Stimulated activated CD4-positive, alpha-beta T cell treated with anti-CD3 and anti-CD28 coated beads, Interleukin-1b, Interleukin-23, amount 100 ng/mL, for 24 hours (primary cell): ENCODE results near the gene RPAP2.
"Not testable (repeated sequence)": the region's sequence is repeated elsewhere in the genome, so short reads cannot be mapped to it uniquely, and the experiment has no call there.

Experiments
- DNase-seq, 4 experiments: peaks; one replicate each; pipeline ENCODE4 v3.0.0-alpha.2; 2020; ENCODE audit warnings: low read depth in 4 of 4, low spot score in 1 of 4

The RPAP2 gene

DNA sequence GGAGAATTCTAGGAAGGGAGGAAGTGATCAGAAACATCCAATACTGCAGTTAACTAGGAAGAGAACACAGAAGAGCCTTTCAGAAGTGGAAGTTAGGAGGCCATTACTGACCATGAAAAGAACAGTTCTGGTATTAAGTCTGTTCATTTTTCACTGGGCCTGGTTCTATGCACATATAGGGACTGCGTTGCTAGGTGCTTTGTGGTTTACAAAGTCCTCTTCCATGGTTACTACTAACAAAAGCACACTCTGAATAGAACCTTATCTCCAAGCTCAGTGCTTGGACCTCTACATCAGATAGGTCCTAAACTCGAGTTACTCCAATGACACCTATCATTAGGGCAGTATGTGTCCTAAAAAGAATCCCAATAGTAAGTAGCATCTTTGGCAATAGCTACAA is 75.4 kb downstream of the RPAP2 start:
- no peak for DNase-seq

DNA sequence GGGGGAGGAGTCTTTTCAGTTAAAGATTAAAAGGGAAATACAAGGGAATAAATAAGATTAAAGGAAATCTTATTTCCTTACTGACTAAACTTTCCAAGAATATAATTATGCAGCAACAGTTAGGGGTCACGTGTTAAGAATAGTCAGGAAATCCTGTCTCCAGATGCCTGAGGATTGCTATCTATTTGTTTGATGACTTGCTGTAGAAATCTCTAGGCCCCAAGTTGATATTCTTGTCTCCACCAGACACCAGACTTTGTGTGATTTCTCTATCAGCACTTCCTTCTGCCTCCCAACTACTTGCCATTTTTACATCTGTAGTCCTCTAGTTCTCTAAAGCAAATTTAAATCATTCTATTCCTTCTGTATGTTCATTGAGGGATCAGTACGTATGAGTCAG is 77.5 kb downstream of the RPAP2 start:
- DNase-seq: no peak

DNA sequence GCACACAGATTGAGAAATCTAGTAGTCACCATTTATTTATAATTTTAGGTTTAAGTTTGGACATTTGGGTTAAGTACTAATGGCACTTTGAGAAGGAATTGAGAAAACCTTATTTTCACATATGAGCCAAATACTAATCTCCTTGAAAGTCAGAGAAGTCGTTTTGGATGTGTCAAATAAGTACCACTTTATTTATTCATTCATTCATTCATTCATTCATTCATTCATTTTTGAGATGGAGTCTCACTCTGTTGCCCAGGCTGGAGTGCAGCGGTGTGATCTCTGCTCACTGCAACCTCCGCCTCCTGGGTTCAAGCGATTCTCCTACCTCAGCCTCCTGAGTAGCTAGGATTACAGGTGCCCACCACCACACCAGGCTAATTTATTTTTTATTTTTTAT is 79.1 kb downstream of the RPAP2 start:
- not testable (repeated sequence) for DNase-seq

DNA sequence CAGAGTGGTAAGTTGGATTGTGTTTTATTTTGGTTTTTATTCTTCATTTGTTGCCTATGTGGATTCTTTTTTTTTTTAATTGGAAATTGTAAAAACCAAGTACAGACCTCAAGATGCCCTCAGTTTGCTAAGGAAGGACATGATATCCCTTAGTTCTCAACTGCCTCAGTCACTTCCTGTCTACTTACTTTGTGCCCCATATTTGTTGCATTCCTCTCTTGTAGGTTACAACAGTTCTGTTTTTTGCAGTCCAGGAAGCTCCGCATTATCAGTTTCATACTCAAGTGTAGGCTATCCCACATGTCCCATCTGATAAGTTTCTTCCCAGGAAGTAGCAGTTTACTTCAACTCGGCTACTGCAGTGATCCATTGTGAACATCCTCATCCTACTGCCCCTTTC is 82.0 kb downstream of the RPAP2 start:
- DNase-seq: no peak

DNA sequence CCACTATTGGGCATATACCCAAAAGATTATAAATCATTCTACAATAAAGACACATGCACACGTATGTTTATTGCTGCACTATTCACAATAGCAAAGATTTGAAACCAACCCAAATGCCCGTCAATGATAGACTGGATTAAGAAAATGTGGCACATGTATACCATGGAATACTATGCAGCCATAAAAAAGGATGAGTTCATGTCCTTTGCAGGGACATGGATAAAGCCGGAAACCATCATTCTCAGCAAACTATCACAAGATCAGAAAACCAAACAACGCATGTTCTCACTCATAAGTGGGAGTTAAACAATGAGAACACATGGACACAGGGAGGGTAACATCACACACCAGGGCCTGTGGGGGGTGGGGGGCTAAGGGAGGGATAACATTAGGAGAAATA is 95.1 kb downstream of the RPAP2 start:
- DNase-seq: not testable (repeated sequence)

DNA sequence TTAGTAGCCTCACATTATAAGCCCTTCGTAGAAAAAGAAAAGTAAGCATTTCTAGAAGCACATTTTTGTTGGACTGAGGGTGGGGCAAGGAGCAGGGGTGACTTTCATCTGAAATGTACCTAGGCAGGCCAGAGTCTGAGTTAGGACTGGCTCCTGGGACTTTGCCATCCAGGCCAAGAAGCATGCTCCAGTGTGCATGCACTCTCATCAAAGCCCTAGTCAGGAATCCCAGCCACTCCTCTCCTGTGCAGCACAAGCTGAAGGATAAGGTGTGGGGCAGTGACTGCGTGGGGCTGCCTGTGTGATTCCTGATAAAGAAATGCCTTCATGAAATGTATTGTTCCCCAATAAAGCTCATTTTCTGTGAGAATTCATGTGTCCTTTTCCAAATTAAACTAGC is 99.7 kb downstream of the RPAP2 start:
- DNase-seq: no peak

DNA sequence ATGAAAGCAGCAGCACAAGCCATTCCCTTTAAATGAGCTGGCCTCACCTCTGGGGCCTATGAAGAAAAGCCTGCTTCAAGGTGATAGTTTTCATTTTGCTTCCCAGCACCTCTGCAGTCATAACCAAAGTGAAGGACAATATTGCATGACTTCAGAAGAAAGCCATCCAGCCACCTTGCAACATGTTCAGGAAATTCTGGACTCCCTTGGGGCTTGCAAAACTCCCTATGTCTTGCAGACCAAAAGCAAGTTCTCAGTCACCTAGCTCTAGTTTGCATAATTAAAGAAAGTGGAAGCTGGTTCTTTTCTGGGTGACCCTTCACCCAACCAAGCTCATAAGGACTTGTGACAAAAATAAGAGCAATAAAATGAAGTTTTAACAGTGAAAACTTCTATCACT is 100.2 kb downstream of the RPAP2 start:
- DNase-seq: no peak

DNA sequence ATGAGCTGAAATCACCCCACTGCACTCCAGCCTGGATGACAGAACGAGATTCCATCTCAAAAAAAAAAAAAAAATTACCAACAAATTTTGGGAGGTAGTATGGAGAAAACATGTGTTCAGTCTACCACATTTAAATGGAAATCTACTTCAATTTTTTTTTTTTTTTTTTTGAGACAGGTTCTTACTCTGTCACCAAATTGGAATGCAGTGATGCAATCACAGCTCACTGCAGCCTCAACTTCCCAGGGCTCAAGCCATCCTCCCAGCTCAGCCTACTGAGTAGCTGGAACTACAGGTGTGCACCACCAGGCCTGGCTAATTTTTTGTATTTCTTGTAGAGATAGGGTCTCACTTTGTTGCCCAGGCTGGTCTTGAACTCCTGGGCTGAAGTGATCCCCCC is 105.8 kb downstream of the RPAP2 start:
- DNase-seq: no peak

DNA sequence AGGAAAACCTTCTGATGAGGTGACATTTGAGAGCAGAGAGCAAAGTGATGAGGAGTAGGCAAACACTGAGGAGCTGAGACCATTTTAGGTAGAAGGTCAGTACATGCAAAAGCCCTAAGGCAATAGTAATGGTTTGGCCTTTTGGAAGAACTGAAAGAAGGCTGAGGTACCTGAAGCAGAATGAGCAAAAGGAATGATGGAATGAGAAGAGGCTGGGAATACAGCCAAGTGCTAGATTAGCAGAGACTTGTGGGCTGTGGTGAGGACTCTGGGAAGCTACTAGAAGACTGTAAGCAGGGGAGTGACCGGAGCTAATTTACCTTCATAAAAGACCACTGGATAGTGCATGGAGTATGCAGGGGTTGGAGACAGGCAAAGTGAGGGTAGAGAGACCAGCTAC is 110.0 kb downstream of the RPAP2 start:
- DNase-seq: no peak

DNA sequence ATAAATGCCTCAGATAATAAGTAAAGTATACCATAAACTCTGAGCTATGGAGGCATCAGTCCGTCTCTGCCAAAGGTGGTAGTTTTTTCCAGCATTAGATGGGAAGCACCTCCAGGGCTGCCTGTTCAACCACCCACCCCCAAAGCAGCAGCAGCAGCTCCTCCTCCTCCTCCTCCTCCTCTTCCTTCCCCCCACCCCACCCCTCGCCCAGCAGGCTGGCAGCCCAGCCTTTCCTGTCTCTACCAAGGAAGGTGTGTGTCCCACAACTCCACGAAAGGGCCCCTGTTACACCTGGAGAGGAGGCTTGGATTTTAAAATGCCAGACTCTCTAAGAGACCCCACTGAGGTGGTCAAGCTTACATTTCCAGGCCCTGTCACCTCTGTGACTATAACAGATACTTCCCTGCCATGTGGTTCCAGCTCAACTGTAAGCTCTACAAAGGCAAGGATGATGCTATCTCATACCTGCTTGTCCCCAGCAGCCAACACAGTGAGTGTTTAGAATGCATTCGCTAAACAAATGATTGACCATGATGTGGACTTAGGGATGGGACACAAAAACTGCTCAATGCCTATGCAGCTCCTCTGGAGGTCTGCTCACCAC is 111.2 kb downstream of the RPAP2 start:
- DNase-seq: no peak

DNA sequence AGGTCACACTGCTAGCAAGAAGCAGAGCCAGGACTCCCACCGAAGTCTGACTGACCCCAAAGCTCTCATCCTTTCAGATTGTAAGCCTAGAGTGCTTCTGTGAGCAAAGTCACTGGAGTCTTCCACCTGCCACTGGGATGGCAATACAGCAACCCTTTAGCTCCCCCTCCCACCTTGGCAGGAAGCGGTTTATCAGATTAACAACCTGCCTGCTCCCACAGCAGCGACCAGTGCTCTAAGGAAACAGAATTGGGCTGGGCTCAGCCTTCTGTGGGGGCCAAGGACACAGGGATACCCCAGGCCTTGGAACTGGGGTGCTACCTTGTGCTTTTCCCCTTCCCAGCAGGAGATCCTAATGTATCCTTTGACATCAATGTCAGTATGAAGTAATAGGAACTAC is 111.8 kb downstream of the RPAP2 start:
- peak in 1 of 4 experiments; percentile 4 for DNase-seq

DNA sequence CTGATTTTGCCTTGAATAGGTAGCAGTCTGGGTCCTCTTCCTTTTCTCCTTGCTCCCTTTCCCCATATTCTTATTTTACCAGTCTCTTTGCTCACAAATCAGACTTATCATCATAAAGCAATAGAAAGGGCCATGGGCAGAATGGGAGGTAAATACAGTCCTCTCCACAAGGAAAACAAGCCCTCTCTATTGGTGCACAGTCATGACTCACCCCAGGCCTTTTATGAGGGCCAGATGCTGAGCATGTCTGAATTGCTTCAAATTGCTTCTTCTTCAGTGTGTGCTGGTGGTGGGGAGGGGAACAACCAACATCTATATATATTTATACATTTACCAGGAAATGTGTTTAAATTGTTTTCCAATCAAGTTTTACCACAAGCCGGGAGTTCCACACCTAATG is 112.7 kb downstream of the RPAP2 start:
- no peak for DNase-seq

DNA sequence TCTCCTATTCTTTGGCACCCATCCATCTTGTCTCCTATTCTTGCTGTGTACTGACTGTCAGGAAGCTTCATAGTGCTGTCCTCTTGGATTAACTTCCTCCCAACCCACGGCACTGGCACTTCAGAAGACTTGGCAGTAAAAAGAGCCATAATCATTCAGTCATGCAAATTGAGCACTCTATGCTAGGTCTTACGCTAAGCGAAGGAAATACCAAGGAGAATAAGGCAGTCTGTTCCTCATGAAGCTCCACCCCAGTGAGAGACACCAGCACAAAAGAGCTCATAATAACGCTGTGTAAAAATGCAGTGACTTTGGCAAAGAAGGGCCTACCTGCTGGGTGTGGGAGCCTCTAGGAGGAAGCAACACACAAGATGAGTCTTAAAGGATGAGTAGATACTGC is 120.8 kb downstream of the RPAP2 start:
- DNase-seq: no peak

DNA sequence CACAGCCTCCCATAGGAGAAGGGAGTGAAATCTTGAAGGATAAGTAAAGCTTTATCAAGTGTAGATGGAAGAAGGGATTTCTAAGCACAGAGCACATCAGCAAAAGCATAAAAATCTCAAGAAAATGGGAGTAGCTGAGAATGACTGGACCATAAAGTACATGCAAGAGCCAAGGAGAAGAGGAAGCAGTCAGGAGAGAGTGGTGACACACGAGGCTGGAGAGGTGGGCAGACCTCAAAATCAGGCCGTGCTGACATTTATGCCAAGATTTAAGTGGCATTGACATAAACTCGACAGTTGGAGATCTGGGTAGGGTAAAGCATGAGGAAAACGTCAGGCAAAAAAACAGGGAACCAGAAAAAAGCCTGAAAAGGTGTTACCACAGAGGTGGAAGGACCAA is 125.5 kb downstream of the RPAP2 start:
- DNase-seq: no peak

DNA sequence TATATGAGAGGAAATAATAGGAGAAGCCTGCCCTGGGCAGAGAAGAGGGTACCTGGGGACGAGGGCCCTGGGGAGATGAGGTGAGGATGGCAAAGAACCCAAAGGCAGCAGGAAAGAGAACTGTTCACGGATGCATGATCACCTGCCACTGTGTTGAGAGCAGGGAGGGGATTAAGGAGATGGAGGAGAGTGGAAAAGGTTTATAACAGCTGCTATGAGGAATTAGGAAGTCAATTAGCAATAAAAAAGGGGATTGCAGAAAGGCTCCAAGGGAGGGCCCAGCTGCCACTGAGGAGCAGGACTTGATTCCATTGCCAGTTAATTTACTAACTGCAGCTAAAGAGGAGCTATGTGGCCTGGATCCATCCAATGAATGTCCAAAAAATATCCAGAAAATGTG is 126.8 kb downstream of the RPAP2 start:
- DNase-seq: no peak

DNA sequence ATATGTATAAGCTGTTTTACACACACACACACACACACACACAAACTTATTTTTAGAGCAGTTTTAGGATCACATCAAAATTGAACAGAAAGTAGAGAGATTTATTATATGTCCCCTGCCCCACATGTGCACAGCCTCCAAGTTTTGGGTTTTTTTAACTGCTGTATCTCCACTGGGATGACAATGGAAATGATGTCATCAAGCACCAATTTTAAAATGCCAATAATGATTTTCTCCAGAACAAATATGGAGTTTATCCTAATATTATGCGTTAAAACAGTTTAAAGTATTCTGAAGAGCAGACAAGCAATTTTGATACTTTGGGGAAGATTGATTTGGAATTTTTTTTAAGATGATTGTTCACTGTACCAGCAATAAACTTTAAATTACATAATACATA is 131.2 kb downstream of the RPAP2 start:
- no peak for DNase-seq

DNA sequence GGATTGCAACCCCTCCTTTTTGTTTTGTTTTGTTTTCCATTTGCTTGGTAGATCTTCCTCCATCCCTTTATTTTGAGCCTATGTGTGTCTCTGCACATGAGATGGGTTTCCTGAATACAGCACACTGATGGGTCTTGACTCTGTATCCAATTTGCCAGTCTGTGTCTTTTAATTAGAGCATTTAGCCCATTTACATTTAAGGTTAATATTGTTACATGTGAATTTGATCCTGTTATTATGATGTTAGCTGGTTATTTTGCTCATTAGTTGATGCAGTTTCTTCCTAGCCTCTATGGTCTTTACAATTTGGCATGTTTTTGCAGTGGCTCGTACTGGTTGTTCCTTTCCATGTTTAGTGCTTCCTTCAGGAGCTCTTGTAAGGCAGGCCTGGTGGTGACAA is 135.7 kb downstream of the RPAP2 start:
- DNase-seq: not testable (repeated sequence)

DNA sequence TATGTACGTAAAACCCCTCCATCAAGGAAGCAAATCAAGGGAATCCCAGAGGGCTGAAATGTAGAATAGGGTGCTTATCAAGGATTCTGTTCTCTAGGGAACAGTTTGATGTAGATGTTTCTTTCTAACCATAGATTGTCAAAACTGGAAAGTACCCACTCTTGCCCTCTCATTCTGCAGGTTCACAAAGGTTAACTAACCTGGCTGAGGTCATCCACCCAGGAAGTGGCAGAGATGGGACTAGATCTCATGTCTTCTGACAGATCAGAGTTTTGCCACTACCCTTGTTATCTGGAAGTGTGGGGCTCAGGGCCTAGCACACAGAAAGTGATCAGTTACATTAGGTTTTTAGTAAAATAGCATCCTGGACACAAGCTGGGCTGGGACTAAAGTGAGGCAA is 140.4 kb downstream of the RPAP2 start:
- DNase-seq: no peak

DNA sequence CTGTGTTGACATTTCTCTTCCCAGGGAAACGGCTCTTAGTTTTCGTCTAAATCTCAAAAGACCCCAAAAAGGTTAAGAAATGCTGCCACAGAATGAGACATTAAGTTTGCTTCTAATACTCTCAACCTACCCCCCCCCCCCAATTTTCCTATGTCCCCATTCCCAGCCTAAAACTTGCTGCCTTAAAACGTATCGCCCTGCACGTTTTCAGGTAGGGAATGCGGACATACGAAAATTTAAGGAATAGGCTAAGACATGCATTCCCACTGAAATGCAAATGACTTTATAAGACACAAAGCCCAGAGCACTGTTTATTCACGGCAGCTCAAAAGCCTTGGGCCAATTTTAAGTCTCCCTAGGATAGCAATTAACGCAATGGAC is 142.4 kb downstream of the RPAP2 start:
- DNase-seq: no peak

DNA sequence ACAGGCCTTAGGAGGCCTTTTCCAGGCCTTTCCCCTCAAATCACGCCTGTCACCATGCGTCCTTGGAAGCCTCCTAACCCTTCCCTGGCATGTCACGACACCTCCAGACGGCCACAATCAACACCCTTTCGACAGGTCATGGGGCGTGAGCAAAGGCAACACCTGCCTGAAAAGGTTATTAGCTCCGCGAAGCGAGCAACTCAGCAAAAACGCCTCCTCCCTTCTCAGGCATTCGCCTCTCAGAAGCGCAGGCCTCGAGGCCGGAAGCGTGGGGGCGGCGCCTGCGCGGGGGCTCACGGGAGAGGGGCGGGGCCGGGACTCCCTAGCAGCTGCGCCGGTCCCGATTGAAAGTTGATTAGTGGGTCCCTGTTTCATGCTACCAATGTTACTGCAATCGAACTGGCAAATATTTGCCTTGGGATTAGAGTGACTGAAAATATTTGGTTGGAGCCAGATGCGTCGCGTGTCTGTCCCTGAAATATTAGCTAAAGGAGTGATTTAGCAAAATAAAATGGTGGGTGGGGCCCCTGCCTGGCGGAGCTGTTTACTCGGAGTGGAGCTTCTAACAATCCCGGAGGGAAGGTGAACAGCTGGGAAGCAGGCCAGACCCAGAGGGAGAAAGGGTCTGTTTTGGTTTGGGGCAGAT is 143.0 kb downstream of the RPAP2 start:
- no peak for DNase-seq

DNA sequence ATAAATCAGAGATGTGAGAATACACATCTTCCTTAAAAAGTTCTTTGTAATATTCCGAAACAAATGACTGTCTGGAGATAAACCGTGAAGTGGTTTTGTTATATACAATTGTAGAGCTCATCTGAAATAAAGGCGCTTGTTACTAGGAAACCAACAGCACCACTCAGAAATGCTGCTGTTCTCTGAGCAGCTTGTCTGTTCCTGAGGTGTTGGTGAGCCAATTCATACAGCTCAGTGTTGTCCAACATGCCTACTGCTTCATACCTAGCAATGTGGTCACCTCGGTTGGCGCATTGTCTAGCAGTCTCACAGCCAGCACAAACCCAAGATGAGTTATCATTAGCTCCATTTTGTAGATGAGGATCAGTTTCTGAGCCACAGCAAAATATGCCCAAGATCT is 143.5 kb downstream of the RPAP2 start:
- DNase-seq: no peak

DNA sequence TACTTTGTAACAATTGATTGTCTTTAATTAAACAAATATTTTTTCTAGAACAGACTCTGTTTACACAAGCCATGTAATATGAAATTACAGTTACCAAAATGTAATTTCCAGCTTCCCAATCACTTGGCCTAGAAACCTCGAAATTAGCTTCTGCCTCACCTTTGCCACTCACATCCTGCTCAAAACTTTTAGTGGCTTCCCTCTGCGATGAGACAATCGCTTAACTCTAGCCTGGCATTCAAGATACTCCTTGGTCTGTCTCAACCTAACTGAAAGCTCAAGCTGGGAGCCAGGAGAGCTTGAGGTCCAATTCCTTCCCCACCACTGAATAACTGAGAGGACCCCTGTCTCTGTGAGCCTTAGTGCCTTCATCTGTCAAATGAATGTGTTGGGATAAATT is 145.0 kb downstream of the RPAP2 start:
- no peak for DNase-seq

DNA sequence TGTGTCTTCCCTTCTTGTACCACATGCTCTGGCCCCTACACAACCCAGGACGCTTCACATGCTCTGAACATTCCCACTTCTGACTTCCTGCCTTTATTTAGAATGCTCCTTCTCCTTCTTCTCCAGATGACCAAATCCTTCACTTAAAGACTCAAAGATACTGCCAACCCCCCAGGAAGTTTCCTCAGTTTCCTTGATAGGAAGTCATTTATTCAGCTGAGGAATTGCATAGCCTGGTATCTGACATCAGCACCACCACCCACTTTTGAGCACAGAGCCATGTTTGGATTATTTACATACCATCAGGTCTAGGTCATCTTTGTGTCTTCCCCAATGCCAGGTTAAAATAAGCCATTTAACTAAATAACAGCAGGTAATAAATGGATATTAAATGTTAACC is 145.5 kb downstream of the RPAP2 start:
- no peak for DNase-seq
